ENCODE measurements around the gene AMER2. TPM values are rescaled to one million over a fixed set of nuclear protein-coding genes. Genes with fewer than 3 reads are reported as not detected.

Gene AMER2
- polyA plus RNA-seq, 1 experiment = not detected

DNA sequence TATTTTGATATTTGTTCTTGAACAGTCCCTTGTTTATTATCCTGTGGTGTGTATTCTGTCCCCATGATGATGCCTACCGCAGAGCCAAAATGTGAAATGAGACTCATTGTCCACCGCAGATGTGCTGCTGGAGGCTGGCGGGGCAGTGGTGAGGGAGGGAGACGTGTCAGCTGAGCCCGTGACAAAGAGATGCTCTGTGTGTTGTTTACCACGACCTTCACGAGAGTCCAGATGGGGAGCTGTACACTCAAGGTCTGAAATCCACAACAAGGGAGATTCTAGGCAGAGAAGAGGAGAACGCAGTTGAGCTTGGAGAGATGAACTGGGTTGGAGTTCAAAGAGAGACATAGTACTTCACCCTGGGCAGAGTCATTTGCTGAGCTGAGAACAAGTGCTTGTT lies 20.8 kb upstream of the AMER2 start:
- DNase-seq (ENCODE audit: low read depth, low spot score) = no peak
- Histone ChIP-seq H3K9me3 (ENCODE audit: control insufficient read depth, insufficient read depth, low read length) (no peaks in the 10 kb centered on the region), H3K27me3 (ENCODE audit: control insufficient read depth, insufficient read depth, low read length) (peaks cover 3% of the 10 kb centered on the region), H3K27ac (ENCODE audit: low read depth, low read length) (no peak overlapping the region), H3K4me3 (ENCODE audit: low read depth, low read length) (no peak overlapping the region)
- TF ChIP-seq, protein P1, sequence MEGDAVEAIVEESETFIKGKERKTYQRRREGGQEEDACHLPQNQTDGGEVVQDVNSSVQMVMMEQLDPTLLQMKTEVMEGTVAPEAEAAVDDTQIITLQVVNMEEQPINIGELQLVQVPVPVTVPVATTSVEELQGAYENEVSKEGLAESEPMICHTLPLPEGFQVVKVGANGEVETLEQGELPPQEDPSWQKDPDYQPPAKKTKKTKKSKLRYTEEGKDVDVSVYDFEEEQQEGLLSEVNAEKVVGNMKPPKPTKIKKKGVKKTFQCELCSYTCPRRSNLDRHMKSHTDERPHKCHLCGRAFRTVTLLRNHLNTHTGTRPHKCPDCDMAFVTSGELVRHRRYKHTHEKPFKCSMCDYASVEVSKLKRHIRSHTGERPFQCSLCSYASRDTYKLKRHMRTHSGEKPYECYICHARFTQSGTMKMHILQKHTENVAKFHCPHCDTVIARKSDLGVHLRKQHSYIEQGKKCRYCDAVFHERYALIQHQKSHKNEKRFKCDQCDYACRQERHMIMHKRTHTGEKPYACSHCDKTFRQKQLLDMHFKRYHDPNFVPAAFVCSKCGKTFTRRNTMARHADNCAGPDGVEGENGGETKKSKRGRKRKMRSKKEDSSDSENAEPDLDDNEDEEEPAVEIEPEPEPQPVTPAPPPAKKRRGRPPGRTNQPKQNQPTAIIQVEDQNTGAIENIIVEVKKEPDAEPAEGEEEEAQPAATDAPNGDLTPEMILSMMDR (IDR thresholded peaks at IDR 0.05; ENCODE audit: low read depth, low read length) = no peak
- ChIA-PET POLR2A (interaction anchor here (0.5 kb wide), 1 partner anchor 11 kb away, joined by 9 read pairs; no protein-coding TSS in a partner anchor), CTCF (no interaction called here)

DNA sequence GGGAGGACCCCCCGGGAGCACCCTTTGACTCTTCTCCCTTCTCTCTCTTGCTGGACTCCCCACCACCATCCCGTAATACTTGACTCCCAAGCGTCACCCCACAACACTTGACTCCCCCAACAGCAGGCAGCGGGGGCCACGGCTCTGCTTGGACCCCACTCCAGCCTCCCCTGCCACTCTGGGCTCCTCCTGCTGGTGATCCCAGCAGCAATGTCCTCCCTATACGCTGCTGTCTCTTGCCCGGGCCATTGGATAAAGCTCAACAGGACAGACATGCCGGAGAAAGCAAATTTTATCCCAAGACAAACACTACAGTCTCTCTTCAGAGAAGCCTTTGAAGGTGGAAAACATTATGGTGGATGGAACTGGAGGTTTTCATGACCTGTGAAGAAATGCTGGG lies 20.4 kb upstream of the AMER2 start:
- H3K9me3 ChIP-seq (ENCODE audit: control insufficient read depth, insufficient read depth, low read length) = no peaks in the 10 kb centered on the region
- ChIA-PET CTCF (no interaction called here), POLR2A (no interaction called here)

DNA sequence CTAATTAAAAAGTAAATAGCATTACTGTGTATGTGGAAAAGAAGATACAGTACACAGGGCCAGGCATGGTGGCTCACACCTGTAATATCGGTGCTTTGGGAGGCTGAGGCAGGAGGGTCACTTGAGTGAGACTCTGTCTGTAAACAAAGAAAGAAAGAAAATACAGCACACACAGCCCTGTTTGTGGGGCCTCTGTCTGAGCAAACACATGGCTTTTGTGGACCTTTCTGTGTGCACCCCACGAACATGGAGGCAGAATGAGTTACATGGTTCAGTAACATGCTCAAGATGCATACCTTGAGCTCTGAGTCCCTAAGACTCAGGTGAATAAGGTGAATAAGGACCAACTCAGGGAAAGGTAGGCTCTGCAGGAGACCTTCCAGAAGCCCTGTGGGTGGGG lies 20.0 kb upstream of the AMER2 start:
- POLR2A ChIA-PET = no interaction called here
- CTCF ChIA-PET = no interaction called here
- no peak overlapping the region for H3K27ac ChIP-seq (ENCODE audit: low read depth, low read length)
- no peaks in the 10 kb centered on the region for H3K9me3 ChIP-seq (ENCODE audit: control insufficient read depth, insufficient read depth, low read length)
- TF ChIP-seq, protein P1 (IDR thresholded peaks at IDR 0.05; ENCODE audit: low read depth, low read length) = no peak
- H3K27me3 ChIP-seq (ENCODE audit: control insufficient read depth, insufficient read depth, low read length) = peaks cover 3% of the 10 kb centered on the region
- H3K4me3 ChIP-seq (ENCODE audit: low read depth, low read length) = no peak overlapping the region
- DNase-seq (ENCODE audit: low read depth, low spot score) = no peak

More for the DNA sequence above, 20.4 kb upstream of the AMER2 start:
- TF ChIP-seq, protein P1 (IDR thresholded peaks at IDR 0.05; ENCODE audit: low read depth, low read length) = no peak
- H3K27ac ChIP-seq (ENCODE audit: low read depth, low read length) = no peak overlapping the region
- H3K4me3 ChIP-seq (ENCODE audit: low read depth, low read length) = no peak overlapping the region
- DNase-seq (ENCODE audit: low read depth, low spot score) = no peak
- peaks cover 3% of the 10 kb centered on the region for H3K27me3 ChIP-seq (ENCODE audit: control insufficient read depth, insufficient read depth, low read length)

DNA sequence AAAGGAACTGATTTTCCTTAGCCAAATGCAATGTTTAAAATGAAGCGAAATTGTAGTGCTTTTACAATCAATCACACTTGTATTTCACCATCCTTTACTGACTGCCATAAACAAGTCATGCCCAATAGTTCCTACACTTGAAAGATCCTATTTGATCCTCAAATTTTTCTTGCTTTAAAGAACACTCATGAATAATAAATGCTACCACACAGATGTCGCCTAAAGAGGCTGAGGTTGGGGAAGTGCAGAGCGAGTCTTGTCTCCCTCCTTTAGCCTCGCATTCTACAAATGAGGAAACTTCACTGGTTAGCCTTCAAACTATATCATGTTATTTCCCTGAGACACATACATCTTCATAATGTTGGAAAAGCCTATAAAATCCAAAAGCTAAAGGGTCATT lies 18.7 kb upstream of the AMER2 start:
- peaks cover 3% of the 10 kb centered on the region for H3K27me3 ChIP-seq (ENCODE audit: control insufficient read depth, insufficient read depth, low read length)
- no peaks in the 10 kb centered on the region for H3K9me3 ChIP-seq (ENCODE audit: control insufficient read depth, insufficient read depth, low read length)
- DNase-seq (ENCODE audit: low read depth, low spot score) = no peak
- ChIA-PET CTCF (no interaction called here), POLR2A (no interaction called here)
- H3K4me3 ChIP-seq (ENCODE audit: low read depth, low read length) = no peak overlapping the region
- TF ChIP-seq, protein P1 (IDR thresholded peaks at IDR 0.05; ENCODE audit: low read depth, low read length) = no peak
- H3K27ac ChIP-seq (ENCODE audit: low read depth, low read length) = no peak overlapping the region

DNA sequence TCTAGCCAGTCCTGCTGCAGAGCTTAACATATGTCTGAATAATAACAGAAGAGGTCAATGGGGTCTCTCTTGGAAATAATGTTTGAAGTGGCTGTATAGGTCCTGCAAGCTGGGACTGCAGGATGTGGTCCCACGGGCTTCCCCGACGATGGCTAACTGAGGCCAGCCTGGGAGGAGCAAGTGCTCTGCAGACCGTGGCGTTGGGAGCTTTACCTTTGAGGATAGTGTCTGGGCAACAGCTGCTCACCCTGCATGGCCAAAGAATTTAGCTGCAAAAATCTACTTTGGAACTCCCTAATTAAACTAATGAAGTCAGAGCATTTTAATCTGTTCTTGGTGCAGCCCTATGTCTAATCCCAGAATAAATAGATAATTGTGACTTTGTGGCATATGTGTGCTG lies 18.2 kb upstream of the AMER2 start:
- Histone ChIP-seq H3K9me3 (ENCODE audit: control insufficient read depth, insufficient read depth, low read length) (no peaks in the 10 kb centered on the region), H3K4me3 (ENCODE audit: low read depth, low read length) (no peak overlapping the region), H3K27ac (ENCODE audit: low read depth, low read length) (no peak overlapping the region), H3K27me3 (ENCODE audit: control insufficient read depth, insufficient read depth, low read length) (peaks cover 3% of the 10 kb centered on the region)
- no peak for DNase-seq (ENCODE audit: low read depth, low spot score)
- CTCF ChIA-PET = no interaction called here
- POLR2A ChIA-PET = no interaction called here
- TF ChIP-seq, protein P1 (IDR thresholded peaks at IDR 0.05; ENCODE audit: low read depth, low read length) = no peak
